IPS DF 4.7 (cell line): Measurements from ENCODE around the gene PBX1.
A peak's percentile ranks its signal among the peaks of the same experiment; 100 is the strongest.

Experiments
- DNase-seq: peaks from one replicate; pipeline ENCODE4 v3.0.0-alpha.2; 2013; ENCODE audit warnings: low spot score; ENCODE audit errors: extremely low read depth

Gene PBX1

DNA sequence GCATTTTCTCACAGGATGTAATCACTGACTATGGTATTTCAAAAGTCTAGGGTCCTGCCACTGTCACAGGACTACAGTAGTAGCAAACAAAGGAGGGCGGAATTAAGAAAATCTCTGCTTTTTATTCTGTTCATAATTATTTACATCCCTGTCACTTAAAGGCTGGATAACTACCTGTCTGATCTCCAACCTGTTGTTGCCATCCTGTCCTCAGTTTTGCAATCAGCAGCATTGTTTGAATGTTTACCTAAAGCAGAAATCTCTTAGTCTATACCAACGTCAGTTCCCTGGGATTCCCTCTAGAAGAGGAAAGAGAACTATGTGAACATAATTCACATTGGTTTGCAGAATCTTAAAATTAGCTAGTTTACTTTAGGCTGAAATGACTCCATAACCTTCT is 218.5 kb downstream of the PBX1 start:
- DNase-seq, result no peak

DNA sequence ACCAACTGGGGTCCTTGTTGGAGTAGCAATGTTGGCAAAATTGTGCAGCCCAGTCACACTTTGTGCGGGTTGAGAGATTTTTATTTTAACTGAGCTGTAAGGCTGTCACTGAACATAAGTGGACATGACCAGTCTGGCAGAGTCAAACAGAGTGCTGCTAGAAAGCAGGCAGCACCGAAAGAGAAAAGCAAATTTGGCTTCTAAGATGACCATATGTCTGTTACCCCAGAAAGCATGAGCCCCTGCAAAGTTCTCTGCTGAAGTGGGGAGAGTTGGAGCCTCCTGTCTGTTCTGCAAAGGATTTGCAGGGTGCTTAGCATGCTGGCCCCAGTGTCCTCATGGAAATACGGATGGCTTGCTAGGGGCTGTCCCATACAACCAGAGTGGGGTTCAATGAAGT is 220.4 kb downstream of the PBX1 start:
- no peak for DNase-seq

DNA sequence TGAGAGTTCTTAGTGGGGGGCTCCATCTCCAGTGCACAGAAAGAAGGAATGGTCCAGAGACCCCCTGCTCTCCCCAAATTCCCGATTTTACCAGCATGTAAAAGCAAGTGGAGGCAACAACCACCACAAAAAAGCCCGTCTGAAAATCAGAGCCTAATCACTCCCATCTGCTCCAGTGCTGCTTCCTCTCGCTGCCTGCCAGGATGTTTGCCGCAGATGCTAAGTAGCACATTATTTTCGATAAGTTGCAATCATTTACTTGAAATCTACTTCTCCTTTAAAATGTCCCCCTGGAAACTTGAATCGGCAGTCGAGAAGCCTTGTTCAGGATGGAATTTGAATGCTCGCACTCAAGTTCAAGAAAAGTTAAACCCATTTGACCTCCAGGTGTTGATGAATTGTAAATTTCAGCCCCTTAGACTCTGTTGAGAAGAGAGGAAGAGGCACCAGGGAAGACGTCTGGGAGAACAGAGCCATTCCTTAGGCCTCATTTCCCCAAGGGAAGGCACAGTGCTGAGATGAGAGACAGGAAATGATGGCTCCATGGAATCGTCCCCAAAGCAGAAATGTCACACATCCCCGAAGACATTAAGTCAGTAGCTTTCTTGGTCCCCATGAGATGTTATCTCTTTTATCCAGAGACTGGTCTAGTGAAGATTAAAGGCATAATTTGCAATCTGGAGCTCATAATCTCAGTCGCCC is 221.3 kb downstream of the PBX1 start:
- no peak for DNase-seq

DNA sequence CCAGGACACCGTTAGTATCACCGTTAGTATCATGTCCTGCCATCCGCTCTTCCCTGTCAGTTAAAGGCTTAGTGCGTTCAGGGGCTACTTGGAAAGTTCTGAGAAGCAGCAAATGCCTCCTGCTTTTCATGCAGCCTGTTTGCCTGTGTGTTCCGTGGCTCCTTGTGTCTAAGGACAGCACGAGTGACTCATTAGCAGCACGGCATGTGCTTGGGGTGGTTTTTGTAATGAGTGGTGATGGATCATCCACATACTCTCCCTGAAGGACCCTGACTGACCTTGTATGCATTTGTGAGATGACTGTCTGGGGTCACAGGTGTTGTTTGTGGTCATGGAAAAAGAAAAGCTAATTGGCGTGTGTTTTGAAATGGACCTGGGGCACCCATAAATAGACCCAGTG is 221.9 kb downstream of the PBX1 start:
- no peak for DNase-seq

DNA sequence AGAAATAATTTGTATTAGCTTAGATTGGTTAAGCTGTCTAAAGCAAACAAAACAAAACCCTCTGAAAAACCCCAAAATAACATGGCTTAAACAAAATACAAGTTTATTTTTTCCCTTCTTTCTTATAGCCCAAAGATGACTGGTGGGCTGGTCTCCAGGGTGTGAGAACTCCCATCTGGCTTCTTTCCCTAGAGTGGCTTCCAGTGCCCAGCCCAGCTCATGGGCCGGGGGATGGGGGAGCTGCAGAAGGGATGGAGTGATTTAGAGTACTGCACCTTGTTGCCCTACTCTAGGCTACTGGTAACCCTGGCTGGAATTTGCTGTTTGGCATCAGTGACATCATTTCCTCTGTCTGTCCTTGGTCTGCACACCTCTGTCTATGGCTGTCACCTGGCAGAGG is 223.0 kb downstream of the PBX1 start:
- DNase-seq, result no peak

DNA sequence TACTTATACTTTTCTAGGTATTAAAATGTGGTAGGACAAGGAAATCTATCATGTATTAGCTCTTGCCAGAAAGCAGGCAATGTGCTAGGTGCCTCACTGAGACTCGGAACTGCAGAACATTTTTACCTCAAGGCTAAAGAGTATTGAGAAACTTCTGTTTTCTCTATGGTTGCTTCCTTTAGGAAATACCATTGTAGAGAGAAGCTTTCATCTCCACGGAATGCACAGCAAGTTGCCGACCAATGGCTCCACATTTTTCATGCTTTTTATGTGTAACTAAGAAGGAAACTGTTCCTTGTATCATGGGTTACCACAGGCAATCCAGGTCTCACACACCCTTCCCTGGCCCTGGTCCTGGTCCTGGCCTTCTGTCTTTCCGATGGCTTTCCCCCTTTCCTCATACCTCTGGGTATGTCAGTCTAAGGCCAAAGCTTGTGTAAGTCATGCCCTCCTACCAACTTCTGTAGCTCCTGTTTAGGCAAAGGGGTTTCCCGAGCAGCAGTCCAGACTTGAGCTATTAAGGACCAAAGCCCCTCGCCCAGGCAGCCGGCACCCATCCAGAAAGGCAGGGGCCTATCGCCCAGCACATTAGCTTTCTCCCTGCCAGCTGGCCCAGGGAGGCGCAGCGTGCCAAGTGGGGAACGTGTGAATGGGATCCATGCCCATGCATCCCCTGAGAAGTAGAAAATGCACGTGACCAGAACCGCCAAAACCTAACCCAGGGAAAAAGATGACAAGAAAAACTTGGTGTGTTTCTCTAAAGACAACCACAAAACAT is 225.0 kb downstream of the PBX1 start:
- DNase-seq, result no peak

DNA sequence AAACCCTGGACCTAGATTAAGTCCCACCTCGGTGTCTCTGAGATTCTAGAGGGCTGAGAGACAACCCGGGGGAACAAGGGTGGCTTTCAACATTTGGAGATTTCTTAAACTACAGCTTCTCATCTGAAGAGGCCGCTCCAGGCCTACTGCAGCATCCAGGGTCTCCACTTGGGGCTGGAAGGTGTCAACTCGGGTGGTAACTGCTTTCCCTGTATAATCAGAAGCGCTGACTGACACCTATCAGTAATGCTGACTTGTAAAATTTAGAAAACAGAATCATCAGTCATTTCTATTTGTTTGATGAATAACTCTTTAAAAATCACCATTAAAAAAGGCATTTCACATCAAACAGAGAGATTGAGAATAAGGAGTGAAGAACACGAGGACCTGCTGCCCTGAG is 226.0 kb downstream of the PBX1 start:
- DNase-seq, result no peak

DNA sequence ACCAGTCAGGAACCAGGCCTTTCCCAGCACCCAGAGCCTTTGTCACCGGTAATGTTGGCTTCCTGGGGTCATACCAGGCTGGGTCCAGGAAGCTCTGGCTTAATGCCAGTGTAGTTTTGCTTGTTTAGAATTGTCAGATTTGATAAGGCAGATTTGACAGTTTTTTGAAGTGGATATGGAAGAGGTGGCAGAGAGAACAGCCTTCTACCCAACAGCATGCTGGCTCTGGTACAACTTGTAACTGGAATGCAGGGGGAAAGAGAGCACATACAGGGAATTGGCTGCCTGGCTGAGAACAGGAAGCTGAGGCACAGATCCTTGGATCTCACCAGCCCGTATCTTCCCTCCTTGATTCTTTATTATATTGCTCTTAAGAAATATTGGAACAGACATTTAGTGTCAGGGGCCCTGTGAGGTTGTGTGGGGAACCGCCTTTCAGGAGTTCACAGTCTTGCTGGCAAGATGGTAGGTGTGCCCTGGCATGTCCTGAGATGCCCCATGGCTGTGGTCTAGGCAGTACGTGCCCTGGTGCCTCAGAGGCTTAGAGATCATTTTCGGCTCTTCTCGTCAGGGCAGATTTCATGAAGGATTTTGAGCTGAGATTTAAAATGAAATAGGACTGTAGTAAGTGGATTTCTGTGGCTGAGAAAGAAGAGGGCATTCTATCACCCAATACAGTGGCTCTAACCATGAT is 227.0 kb downstream of the PBX1 start:
- no peak for DNase-seq

DNA sequence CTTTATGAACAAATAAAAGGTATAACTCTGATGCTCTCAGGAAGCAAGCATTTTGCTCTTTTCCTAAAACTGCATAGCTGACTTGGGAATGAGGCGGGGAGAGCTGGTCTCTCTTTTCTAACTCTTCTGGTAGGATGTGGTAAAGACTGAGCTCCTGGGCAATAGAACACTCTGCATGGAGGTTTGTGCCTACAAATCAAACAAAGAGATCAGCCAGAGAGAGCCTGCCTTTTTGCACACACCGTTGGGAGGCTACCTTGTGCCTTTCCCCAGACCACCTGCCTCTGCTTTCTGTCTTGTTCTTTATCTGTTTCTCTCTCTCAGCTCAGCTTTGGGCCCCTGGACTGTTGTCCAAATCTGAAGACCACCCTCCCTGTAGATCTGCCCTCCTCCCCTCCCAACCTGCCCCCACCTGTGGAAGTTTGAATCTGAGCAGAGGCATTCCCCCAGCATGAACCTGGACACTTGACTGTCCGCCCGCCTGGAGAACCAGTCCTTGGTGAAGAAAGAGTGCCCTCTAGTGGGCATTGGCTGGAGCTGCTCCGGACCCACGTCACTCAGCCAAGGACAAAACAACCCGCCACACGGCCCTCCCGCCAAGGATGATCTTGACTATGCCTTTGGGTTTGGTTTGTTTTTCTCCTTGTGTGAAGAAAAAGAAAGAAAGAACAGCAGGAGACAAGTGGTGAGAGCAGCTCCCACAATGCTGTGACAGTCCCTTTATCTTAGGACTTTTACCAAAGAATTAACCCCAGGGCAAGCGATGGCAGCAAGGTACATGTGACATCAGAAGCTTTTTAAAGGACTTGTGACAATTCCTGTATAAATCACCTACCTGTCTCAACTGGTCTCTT is 228.2 kb downstream of the PBX1 start:
- DNase-seq, result peak; percentile 68

DNA sequence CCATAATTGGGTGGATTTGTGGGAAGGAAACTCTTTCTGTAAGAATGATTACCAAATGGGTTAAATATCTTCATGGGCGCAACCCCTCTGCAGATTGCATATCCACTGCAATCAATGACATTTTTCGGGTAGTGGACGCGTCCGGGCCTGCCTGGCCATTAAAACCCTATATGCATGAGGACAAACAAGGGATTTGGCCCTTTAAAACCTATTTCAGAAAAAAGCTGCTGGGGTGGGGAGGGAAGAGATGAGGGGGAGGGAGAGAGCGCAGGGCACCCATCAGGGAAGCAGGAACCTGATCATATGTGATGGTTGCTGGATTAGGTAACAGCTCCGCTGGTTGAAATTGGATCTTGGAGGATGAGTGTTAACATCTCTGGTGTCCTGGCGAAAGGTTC is 228.8 kb downstream of the PBX1 start:
- no peak for DNase-seq

DNA sequence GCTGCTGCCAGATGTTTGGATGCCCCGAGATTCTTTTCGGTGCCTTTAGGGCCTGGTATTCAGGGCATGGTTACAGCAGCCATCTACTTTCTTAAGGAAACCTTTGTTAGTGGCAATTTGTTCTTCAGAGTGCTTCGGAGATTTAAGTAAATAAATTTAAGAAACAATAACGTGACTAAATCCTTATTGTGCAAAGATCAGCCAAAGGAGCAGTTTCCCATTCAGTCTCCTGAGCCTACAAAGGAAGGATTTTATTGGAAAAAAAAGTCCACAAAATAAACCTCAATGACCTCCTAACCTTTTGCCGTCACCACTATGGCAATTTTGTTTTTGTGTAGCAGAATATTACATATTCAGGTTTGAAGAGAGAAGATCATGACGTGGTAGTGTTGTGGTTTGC is 231.1 kb downstream of the PBX1 start:
- DNase-seq, result no peak

DNA sequence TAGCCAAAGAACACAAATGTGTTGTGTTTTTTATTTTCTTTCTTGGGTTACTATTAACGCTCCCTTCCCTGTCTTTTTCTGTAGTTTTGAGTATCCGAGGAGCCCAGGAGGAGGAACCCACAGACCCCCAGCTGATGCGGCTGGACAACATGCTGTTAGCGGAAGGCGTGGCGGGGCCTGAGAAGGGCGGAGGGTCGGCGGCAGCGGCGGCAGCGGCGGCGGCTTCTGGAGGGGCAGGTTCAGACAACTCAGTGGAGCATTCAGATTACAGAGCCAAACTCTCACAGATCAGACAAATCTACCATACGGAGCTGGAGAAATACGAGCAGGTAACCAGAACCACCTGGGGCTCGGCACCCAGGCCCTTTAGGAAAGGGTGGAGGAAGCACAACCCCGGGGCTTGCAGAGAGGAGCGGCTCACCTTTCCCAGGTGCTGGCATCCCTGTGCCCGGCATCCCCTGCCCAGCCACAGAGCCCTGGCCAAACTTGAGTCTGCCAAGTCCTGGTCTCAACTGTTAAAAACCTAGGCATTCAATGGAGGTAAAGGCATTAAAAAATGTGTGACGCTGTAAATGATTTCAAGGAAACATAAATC is 233.5 kb downstream of the PBX1 start:
- DNase-seq, result no peak

DNA sequence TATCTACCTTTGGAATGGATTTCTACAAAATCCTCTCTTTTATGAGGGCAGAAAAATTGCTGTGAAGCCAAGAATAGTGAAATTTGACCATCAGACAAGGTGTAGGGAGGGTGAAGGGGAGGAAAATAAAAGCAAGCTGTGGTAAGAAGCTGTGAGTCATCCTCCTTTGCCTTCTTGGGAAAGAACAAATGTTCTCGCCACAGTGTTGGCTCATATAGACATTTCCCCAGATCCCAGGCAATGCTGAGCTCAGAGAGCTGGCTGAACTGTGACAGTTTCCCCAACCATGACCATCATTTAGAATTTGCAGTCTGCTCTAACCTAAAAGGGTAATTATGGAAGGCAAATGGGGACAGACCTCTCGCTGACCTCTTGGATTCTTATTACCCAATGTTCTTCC is 235.4 kb downstream of the PBX1 start:
- no peak for DNase-seq

DNA sequence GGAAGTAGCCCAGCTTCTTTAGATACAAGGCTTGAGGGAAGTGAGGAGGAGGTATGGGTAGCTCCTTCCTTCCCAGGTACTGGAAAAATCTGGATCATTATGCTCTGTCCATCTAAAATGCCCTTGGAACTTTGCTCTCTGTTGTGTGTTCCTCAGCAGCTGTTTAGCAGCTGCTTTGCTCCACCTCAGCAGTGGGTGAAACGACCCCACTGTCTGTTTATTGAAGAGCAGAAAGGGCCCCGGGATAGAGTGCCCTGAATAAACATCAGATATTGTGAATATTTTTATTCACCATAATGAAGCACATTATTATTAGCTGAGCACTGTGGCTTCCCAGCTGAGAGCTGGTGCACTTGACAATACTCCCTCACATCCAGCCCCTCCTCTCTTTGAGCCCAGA is 237.9 kb downstream of the PBX1 start:
- no peak for DNase-seq

DNA sequence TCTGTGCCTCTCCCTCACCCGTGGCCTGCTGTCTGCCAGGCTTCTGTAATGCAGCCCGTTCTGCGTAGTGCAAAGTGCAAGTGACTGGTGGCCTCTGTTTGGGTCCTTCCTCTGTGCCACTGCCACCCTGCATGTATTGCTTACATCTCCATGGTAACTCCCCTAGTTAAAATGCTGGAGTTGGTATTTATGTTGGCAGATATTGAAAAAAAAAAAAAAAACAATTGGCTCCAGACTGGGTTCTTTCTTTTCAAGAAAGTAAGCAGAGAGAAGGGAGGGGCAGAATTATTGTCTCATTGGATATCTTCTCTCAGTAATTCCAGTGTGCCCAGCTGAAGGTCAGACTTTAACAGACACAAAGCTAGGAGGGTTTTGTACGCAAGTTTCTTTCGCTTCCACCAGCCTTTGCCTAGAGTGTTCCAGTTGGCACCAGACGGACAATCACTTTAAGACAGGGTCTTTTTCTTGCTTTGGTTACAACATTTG is 242.3 kb downstream of the PBX1 start:
- DNase-seq, result no peak

DNA sequence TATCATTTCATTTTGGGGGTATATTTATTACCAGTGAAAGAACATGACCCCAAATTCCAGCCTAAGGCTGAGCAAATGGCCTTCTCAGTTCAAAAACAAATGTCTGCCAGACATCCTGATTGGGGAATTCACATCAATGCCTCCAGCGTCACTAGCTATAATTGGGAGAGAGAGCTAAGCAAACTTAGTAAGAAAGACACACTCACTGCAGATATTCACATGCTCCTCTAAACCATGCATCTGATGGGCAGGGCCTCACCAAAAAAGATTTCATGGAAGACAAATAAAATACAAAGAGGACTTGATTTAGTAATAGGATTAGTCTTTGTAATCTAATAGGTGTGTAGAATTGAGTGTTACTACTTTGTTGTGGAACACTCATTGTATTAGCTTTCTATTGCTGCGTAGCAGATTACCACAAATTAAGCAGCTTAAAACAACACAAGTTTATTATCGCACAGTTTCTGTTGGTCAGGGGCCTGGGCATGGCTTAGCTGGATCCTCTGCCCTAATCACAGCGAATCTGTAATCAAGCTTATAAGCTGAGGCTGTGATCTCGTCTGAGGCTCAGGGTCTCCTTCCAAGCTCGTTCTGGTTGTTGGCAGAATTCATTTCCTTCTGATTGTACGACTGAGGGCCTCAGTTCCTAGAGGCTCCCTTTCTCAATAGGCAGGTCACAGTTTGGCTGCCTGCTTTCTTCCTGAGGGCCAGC is 243.0 kb downstream of the PBX1 start:
- DNase-seq, result no peak

DNA sequence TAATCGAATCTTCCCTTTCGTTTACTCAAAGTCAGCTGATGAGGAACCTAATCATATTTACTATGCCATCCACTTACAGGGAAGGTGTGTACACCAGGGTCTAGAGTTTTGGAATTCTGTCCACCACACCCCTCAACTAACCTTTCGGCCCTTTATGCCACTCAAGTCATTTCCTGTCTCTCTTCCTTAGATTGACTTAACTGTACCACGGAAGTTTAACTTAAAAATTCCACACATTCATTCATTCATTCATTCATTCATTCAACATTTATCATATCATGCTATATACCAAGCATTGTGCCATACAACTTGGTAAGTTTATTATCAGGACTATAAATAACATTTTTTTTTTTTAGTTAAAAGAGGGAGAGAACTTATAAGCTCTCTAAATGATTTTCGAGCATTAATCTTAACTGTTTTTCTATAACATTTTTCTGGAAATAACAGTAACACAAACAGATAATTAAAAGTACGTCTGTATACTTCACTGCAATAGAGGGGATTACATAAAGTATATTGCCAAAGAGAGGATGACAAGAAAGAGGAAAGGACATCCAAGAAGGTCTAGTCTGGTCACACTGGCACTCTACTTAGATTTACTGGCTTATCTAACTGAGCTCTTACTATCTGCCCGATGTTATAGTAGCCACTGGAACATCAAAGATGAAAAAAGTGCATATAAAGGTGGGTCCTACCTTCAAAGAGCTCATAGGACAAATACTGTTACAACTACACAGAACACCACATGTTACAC is 243.7 kb downstream of the PBX1 start:
- no peak for DNase-seq

DNA sequence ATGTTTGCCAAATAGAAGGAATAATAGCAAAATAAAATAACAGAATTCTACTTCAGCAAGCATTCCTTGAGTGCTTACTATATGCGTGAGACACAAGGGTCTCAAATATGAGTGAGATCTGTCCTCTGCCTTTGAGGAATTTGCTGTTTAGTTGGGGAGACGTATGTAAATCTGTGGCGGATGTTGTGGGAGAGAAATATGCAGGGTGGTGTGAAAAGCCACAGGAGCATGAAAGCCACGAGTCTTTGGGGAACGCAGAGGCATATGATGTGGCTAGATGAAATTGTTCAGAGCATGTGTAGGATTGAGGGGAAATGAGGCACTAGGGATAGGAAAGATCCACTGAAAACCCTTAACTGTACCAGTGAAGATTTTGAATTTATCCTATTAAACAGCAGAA is 244.4 kb downstream of the PBX1 start:
- no peak for DNase-seq

DNA sequence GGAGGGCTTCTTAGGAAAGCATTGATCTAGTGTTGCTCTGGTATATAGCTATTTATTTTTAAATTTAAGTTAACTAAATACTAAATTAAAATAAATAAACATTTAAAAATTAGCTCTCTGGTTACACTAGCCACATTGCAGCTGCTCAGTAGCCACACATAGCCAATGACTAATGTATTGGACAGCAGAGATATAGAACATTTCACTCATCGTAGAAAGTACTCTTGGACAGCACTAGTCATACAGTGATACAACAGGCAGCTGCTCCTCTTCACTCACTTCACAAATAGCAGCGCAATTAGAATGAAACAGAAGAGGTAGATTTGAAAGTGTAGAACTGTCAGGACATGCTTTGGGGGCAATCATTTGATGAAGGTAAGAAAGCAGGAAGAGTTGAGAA is 245.4 kb downstream of the PBX1 start:
- no peak for DNase-seq

DNA sequence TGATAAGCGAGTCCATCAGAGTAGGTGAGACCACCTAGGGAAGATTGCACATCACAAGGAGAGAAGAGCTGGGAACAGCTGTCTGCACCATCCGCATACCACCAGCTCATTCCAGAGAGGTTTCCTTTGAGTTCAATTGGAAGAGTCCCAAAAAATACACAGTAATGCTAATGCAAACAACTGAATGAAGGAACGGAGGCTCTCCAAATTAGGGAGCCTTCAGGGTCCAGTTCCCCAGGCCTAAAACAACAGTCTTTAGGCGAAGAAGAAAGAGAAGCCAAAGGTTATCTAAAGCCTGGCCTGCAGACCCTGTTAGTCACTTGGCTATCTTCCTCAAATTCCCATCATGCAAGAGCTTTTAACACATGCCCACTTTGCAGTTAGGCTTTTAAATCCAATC is 246.4 kb downstream of the PBX1 start:
- no peak for DNase-seq
